Midbrain (tissue), 1 donor: ENCODE measurements around the gene BLVRB.
A peak's percentile ranks its signal among the peaks of the same experiment; 100 is the strongest.
"Not testable (repeated sequence)": the region's sequence is repeated elsewhere in the genome, so short reads cannot be mapped to it uniquely, and the experiment has no call there.

Source experiments
- DNase-seq: peaks from one replicate; lab custom pipeline; 2025; lab: John Stamatoyannopoulos, UW

The BLVRB gene

DNA sequence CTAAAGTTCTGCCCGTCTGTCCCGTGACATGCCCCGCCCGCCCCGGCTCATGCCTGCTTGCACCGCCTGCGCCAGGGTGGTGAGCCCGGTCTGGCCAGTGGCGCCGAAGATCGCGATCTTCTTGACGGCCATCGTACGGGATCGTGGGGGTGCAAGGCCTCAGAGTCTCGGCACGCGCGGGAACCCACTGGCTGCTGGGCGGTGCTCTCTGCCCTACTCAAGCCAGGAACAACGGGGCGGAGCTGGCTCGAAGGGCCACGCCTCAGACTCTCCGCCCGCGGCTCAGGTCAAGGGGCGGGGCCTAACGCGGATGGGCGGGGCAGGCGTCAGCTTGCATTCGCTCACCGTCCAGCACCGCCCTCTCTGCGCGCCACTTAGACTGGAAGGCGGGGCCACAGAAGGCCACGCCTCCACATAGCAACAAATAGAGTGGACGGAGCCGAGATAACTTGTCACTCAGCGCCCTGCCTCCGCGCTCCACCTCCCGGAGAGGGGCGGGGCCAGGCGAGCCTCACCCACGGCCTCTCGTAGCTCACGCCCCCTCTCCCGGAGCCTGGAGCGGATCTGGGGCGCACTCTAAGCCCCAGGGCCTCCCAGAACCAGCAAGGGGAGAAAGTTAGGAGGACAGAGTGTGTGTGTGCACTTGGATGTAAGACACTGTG is at the start of gene BLVRB:
TSS of gene BLVRB (minus strand) at position 189 of the 662 bp plus-strand sequence. CDS start at position 132, 57 bp downstream.
- peak; percentile 100 for DNase-seq

DNA sequence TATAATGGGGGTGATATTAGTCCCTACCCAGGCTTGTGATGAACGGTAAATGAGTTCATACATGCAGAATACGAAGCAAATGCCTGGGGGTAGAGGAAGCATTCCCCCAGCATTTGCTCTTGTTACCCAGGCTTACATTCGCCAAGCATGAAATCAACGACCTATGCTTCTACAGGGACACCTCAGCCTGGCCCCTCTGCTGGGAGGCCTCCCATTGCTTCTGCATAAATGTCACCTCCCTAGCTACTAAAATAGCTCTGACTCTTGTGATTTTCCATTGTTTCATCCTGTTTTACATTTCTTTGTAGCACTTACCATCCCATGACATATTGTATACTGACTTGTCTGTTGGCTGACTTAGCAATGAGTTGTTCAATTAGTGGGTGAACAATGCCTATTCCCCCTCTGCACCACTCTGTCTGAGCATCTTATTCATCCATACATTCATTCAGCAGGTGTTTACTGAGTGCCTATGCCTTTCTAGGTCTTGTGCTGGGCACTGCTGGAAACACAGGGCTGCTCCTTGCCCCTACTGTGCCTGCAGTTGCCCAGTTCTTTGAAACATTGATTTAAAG is 48.3 kb upstream of the BLVRB start:
- DNase-seq = no peak

DNA sequence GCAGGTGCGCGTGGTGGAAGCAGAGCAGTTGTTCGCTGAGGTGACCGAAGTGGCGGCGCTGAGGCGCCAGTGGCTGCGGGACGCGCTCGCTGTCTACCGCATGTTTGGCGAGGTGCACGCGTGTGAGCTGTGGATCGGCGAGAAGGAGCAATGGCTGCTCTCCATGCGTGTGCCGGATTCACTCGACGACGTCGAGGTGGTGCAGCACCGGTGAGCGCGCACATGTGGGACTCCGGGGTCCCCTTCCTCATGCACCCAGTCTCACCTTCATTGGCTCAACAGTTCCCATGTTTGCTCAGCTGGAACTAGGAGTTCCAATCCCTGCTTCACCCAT is 47.8 kb upstream of the BLVRB start:
- no peak for DNase-seq

DNA sequence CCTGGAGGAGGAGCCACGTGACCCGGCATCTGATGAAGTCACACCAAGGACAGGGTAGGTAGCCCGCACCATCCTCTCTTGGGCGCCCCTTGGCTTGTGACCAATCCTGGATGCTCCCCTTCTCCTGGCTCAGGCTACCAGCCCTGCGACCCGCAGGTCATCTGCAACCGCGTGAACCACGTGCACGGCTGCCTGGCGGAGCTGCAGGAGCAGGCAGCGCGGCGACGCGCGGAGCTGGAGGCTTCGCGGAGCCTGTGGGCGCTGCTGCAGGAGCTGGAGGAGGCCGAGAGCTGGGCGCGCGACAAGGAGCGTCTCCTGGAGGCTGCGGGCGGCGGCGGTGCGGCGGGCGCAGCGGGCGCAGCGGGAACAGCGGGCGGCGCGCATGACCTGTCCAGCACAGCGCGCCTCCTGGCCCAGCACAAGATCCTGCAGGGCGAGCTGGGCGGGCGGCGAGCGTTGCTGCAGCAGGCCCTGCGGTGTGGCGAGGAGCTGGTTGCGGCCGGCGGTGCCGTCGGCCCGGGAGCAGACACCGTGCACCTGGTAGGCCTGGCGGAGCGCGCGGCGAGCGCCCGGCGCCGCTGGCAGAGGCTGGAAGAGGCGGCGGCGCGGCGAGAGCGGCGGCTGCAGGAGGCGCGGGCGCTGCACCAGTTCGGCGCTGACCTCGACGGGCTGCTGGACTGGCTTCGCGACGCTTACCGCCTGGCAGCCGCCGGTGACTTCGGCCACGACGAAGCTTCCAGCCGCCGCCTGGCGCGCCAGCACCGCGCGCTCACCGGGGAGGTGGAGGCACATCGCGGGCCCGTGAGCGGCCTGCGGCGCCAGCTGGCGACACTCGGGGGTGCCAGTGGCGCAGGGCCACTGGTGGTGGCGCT is 47.2 kb upstream of the BLVRB start:
- DNase-seq = no peak

DNA sequence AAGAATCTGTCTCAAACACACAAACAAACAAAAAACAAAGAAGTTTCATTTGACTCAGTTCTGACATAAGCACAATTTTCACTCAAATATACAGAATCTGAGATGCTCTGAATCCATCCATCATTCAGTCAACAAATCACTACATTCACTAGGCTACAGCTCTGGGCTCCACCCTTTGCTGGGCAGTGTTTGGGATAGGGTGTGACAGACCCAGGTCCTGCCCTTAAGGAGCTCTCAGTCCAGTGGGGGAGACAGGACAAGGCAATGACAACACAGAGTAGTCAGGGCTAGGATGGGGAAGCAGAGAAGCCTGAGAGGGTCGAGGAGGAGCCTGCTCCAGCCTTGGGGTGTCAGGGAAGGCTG is 46.5 kb upstream of the BLVRB start:
- no peak for DNase-seq

DNA sequence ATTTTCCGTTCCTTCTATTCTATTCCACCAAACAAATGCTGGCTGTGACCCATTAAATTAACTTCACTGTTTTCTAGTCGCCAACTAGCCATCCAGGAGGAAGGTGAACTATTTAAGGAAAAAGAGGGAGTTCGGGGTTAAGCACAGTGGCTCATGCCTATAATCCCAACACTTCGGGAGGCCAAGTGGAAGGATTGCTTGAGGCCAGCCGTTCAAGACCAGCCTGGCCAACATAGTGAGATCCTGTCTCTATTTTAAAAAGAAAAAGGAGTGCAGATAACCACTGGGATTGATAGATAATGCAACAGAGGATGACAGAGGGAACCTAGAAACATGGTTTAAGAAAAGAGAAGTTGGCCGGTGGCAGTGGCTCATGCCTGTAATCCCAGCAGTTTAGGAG is 45.9 kb upstream of the BLVRB start:
- no peak for DNase-seq

DNA sequence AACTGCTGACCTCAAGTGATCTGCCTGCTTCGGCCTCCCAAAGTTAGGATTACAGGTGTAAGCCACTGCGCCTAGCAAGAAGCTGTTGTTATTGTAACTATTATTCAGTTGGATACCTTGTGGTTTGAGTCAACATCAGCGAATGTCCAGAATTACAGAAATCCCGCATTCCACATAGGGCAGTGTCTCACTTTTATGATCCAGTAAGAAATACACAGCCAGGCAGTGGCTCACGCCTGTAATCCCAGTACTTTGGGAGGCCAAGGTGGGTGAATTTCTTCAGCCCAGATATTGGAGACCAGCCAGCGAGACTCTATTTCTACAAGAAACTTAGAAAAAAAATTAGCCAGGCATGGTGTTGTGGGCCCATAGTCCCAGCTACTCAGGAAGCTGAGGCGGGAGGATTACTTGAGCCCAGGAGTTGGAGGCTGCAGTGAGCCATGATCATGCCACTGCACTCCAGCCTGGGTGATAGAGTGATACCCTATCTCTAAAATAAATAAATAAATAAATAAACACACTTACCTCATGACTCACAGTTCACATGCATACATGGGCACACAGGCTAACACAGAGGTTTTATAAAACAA is 45.1 kb upstream of the BLVRB start:
- DNase-seq = no peak

DNA sequence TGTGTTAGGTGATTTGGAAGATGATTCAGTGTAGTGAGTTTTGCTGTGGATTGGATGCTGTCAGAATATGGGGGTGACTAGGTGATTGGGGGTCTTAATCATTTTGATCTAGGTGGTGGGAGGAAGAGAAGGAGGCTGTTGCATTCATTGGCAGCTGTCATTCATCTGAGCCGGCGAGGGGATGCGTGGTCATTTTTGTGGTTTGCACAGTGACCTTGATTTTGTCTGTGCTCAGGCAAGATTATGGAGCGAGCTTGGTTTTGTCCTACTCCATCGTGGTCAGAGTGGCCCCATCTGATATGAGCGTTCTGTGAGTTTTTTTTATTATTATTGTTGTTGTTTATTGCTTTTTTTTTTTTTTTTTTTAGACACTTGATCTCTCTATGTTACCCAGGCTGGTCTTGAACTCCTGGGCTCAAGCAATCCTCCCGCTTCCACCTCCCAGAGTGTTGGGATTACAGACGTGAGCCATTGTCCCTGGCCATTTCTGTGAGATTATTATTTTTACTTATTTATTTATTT is 43.3 kb upstream of the BLVRB start:
- DNase-seq = no peak

DNA sequence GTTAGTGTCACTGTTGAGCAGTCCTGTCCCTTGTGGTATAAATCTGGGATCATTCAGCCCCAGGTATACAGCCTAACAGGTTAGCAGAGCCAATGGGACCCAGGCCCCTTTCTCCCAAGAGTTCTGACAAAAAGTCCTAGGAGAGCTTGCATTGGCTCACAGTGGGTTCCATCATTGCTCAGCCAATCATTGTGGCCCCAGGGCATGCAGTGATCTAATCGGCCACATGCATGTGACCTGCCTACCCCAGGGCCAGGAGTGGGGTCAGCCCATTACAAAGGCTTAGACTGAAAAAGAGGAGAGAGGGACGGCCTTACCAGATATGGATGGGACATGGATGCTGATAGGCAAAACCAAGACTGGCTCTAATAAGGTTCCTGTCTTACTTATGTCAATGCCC is 42.3 kb upstream of the BLVRB start:
- no peak for DNase-seq

DNA sequence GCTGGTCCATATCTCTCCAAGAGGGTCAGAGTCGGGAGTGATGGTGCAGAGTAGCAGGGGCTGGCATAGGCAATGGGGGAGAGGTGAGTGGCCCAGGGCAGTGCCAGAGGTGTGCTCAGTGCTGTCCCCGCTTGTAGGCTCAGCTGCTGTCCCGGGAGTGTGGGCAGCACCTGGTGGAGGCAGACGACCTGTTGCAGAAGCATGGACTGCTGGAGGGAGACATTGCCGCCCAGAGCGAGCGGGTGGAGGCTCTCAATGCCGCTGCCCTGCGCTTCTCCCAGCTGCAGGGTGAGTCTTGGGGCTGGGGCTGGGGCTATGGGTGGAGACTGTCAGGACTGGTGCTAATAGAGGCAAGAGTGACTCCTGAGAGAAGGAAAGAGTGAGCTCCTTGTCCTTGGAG is 40.6 kb upstream of the BLVRB start:
- DNase-seq = no peak

DNA sequence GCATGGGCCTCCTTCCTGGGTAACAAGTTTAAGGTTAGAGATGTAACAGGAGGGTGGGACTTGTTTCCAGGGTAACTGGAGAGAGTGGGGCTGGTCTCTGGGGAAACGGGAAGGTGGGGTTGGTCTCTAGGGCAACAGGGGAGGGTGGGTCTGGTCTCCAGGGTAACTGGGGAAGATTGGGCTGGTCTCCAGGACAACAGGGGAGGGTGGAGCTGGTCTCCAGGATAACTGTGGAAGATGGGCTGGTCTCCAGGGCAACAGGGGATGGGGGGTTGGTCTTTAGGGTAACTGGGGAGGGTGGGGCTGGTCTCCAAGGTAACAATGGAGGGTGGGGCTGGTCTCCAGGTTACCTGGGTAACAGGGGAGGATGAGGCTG is 37.8 kb upstream of the BLVRB start:
- DNase-seq = no peak

DNA sequence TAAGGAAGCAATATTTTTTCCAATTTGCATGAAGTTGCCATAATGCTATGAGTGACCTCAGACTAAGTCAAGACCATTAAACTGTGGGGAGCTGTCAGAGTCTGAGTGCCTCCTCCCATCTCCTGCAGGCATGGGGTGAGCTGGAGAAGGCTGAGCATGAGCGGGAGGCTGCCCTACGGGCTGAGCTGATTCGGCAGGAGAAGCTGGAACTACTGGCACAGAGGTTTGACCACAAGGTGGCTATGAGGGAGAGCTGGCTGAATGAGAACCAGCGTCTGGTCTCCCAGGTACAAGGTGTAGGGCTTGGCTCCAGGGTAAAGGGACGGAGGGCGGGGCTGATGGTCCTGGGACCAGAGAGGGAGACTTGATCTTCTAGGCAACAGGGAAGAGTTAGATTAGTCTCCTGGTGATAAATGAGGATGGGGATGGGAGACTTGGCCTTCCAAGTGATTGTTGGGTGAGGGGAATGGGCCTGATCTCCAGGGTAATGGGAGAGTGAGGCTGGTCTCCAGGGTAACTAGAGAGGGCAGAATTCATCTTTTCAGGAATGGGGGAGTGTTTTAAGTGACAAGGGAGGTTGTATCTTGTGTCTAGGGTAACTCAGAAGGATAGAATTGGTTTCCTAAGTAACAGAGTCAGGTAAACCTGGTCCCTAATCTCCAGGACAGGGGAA is 37.2 kb upstream of the BLVRB start:
- DNase-seq = no peak

DNA sequence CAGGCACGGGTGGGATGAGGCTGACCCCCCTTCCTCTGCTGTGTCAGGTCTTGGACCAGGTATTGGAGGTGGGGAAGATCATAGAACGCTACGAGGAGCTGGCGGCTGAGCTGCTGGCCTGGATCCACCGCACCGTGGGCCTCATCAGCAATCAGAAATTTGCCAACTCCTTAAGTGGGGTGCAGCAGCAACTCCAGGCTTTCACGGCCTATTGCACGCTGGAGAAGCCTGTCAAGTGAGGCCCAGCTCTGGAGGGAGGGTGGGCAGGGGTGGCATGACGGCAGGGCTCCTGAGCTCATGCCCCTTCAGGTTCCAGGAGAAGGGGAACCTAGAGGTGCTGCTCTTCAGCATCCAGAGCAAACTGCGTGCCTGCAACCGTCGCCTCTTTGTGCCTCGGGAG is 36.5 kb upstream of the BLVRB start:
- DNase-seq = no peak

DNA sequence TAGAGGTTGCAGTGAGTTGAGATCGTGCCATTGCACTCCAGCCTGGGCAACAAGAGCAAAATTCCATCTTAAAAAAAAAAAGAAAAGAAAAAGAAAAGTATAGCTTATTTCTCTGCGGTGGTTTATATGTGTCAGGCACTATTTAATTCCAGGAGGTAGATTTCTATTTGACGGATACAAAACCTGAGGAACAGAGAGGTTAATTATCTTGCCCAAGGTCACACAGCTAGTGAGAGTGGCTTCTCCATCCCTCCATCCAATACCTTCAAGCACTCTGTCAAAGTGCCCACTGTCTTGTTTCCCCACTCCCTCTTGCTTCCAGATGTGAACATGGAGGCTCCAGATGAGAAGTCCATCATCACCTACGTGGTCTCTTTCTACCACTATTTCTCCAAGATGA is 36.1 kb upstream of the BLVRB start:
- DNase-seq = no peak

DNA sequence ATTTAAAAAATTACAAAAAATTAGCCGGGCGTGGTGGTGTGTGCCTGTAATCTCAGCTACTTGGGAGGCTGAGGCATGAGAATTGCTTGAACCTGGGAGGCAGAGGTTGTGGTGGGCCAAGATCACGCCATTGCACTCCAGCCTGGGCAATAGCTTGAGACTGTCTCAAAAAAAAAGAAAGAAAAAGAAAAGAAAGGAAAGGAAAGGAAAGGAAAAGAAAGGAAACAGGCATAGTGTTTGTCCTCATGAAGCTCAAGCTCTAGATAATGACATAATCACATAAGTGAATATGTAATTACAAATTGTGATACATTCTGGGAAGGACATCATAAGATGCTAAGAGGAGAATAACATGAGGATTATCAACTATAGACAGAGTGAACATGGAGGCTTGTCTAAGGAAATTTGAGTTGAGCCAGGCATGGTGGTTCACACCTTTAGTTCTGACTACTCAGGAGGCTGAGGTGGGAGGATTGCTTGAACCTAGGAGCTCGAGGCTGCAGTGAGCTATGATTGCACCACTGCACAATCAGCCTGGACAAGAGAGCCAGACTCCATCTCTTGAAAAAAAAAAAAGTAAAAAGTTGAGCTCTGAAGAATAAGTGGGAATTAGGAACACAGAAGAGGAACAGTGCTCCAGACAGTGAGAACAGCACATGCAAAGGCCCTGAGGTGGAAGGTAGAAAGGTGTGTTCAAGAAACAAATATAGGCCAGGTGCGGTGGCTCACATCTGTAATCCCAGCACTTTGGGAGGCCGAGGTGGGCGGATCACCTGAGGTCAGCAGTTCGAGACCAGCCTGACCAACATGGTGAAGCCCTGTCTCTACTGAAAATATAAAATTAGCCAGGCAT is 35.4 kb upstream of the BLVRB start:
- not testable (repeated sequence) for DNase-seq

DNA sequence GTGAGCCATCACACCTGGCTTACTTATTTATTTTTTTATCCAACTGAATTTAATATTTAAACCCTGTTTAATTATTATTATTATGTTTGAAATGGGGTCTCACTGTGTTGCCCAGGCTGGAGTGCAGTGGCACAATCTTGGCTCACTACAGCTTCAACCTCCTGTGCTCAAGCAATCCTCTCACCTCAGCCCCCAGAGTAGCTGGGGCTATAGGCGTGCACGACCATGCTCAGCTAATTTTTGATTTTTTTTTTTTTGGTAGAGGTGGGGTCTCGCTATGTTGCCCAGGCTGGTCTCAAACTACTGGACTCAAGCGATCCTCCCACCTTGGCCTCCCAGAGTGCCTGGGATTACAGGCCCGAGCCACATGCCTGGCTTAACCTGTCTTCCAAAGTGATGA is 33.8 kb upstream of the BLVRB start:
- no peak for DNase-seq

DNA sequence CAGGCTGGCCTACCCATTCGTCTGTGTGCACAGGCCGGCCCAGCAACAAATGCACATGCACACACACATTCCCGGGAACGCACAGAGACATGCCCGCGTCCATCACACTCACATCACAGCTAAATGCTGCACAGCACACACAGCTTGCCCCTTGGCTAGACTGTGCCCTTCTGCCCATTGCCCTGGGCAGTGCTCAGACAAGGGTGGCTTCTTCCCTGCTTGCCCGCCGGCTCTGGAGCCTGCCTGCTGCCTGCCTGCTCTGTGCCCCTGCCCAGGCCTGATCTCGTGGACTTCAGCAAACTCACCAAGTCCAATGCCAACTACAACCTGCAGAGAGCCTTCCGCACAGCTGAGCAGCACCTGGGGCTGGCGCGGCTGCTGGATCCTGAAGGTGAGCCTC is 31.7 kb upstream of the BLVRB start:
- DNase-seq = no peak

DNA sequence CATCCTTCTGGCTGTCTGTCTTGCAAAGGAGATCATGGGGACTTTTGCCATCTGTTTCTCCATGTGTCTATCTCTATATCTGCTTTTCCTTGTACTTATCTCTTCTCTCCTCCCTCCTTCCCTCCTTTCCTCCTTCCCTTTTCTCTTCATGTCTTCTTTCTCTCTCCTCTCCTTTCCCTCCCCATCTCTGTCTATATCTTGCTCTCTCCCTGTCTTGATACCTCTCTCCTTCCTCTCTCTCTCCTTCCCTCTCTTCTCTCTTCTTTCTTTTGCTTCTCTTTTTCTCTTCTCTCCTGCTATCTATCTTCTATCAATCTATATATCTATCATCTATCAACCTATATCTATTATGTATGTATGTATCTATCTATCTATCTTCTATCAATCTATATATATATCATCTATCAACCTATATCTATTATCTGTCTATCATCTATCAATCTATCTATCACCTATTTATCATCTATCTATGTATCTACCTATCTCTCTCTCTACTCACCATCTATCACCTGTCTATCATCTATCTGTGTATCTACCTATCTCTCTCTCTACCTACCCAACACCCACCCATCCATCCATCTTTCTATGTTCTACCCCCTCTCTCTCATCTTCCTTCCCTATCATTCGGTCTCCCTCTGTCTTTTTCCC is 28.8 kb upstream of the BLVRB start:
- no peak for DNase-seq

DNA sequence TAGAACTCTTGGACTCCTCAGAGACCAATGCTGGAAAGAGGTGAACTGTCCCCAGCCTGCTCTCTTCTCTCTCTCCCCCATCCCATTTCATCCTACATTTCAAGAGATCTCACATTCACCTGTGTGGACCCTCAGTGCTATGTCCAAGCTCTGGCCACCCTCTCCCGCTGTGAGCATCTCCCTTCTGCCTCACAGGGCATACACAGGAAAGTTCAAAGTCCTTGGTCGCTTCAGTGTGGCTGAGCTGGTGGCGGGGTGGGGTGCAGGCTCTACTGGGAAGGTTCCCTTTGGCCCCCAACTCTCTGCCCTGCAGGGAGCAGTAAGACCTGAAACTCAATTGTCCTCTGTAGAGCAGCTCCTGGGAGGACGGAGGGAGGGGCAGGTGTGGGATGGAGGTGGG is 28.2 kb upstream of the BLVRB start:
- no peak for DNase-seq

DNA sequence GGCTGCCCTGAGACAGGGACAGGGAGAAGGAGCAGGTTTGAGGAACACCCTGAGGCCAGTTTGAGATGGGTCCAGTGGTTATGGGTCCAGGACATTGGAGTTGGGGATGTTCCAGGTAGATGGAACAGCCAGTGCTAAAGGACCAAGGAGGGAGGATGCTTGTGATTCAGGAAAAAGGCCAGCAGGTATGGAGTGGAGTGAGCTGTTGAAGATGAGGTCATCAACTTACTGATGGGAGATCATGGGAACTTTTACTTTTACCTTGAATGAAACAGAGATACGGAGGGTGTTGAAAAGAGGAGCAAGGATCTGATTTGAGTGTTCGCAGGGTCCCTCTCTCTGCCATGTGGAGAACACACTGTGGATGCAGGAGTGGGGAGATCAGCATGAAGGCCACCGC is 26.7 kb upstream of the BLVRB start:
- DNase-seq = no peak

DNA sequence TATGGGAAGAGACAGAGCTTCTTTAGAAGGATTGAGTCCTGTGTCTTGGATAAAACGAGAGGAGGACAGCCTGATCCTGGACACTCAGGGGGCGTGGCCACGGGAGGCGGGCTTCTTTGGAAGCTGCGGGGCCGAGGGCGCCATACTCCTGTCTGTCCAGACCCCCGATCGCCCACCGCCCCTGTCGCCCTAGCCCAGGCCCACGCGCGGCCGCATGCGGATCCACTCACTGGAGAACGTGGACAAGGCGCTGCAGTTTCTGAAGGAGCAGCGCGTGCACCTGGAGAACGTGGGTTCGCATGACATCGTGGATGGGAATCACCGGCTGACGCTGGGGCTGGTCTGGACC is 24.3 kb upstream of the BLVRB start:
- DNase-seq = no peak
